Stimulated activated CD4-positive, alpha-beta T cell treated with anti-CD3 and anti-CD28 coated beads, Interleukin-2, amount 100 ng/mL, for 48 hours (primary cell): ENCODE measurements around the gene MEX3C.

Source experiments
- DNase-seq, 2 donors: peaks; one replicate each; pipeline ENCODE4 v3.0.0-alpha.2; 2020

The MEX3C gene

GRCh38 chr18:51191128-51191717 lies 6.3 kb downstream of the MEX3C start:
- no peak for DNase-seq

DNA sequence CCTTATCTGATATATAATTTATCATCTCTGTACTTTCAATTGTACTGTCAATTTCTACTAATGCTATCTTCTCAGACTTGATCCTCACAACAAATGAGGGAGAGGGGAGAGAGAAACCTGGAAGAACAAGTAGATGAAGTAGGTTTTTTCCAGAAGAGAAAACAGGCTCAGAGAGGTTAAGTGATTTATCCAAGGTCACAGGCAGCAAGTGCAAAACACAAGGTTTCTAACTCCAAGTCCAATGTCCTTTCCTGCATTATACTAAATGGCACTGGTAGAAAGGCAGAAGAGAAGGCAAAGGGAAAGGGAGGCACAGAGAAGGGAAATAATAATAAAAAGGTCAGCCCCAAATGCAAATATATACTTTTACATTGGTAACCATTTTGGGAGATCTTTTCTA lies 7.5 kb downstream of the MEX3C start:
- no peak for DNase-seq

DNA sequence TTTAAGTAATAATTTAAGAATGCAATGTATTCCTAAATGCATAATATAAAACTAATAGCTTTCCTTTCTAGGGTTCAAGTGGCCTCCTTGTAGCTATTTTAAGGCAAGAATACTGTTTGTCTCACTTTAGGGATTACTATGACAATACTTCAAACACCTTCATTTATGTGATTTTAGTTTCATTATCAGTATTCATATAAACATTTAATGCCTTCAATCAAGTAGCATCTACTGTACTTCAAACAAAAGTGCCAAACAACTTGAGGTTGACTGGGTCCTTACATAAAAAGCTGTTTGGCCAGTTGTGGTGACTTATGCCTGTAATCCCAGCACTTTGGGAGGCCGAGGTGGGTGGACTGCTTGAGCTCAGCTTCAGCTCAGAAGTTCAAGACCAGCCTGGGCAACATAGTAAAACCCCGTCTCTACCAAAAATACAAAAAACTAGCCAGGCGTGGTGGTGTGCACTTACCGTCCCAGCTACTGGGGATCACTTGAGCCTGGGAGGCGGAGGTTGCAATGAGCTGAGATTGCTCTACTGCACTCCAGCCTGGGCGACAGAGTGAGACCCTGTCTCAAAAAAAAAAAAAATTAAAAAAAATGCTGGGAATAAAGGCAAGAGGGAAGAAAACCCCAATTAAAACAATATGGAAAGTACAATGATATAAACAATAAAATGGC lies 9.3 kb downstream of the MEX3C start:
- no peak for DNase-seq

DNA sequence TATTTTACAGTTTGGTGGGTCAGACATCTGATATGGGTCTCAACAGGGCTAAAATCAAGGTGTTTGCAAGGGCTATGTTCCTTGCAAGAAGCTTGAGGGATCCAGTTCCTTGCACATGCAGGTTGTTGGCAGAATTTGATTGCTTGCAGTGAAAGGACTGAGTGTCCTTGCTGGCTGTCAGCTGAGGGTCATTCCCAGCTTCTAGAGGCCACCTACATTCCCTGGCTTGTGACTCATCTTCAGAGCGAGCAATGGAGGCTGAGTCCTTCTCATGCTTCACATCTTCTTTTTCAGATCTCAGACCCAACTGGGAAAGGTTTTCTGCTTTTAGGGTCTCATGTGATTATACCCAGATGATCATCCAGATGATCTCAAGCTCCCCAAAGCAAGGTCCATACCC lies 12.4 kb downstream of the MEX3C start:
- DNase-seq: no peak

DNA sequence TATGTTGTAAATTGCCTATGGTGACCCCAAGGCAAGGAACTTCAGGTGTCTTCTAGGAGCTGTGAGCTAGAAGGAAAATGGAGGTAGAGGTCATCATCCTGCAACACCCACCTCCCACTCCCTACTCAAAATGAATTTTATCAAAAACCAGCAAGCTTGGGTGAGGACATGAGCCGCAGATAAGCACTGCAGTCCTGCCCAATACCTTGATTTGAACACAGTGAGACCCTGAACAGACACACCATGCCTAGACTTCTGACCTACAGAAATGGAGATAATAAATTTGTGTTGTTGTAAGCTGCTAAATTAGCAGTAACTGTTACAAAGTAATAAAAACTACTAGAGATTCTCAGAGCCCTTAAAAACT lies 13.4 kb downstream of the MEX3C start:
- no peak for DNase-seq

GRCh38 chr18:51183372-51184090 lies 13.9 kb downstream of the MEX3C start:
- DNase-seq: no peak

- no peak for DNase-seq
These were observed 14.7 kb downstream of the MEX3C start for GRCh38 chr18:51182824-51183223.

GRCh38 chr18:51171625-51172259 lies 25.7 kb downstream of the MEX3C start:
- DNase-seq: no peak

DNA sequence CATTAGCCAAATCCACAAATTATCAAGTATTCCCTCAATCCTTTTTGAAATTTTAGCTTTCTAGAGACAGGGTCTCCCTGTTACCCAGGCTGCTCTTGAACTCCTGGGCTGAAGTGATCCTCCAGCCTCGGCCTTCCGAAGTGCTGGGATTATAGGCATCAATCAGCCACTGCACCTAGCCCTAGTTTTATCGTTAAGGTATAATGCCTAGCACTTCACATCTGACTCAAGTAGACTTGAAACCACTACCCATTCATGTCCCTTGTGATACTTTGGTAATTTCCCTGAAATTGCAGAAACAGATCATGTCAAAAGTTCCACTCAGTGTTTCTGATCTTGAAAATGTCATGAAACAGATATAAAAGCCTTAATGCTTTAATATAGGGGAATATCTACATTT lies 26.3 kb downstream of the MEX3C start:
- no peak for DNase-seq

DNA sequence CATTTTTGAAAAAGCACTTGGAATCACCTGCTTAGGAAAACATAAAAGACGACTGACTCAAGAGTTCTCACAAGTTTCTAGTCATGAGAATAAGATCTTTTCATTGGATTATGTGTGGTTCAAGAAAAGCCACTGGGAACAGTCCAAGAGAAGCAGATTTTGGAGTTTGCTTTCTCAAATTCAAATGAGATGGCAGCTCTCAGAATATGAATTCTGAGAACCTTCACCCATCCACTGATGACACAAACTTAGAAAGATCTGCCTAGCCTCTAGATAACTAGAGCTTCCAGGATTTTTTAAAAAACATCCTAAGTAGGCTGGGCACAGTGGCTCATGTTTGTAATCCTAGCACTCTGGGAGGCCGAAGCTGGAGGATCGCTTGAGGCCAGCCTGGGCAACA lies 26.8 kb downstream of the MEX3C start:
- DNase-seq: no peak

- DNase-seq: no peak
These were observed 27.8 kb downstream of the MEX3C start for GRCh38 chr18:51169731-51170130.

GRCh38 chr18:51168960-51169662 lies 28.4 kb downstream of the MEX3C start:
- DNase-seq: no peak

DNA sequence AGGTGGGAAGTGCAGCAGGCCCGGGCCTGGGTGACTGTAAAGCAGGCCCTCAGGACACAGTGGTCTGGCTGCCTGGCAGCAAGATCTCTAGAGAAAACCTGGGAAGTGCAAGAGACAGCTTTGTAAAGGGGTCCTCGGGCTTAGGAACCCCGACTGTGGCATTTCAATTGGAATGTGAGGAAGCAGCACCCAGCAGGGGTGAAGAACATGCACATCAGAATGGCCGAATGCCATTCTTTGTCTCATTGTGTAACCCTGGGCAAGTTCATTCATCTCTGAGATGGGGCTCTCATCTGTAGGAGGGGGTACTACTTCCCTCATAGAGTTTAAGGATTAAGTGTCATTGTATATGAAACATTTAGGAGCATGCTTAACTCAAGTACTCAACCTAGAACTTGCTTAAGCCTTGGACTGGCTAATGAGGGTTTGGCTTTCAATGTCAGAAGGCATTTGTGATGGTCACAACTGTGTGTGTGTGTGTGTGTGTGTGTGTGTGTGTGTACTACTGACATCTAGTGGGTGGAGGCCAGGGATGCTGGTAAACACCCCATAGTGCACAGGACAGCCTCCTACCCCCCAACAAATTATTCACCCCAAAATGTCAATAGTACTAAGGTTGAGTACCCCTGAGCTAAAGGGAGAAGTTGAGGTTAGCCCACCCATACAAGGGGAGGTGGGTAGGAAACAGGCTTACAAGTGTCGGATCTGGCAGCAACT lies 29.3 kb downstream of the MEX3C start:
- no peak for DNase-seq

- DNase-seq: no peak
These were observed 32.2 kb downstream of the MEX3C start for GRCh38 chr18:51165296-51165695.

DNA sequence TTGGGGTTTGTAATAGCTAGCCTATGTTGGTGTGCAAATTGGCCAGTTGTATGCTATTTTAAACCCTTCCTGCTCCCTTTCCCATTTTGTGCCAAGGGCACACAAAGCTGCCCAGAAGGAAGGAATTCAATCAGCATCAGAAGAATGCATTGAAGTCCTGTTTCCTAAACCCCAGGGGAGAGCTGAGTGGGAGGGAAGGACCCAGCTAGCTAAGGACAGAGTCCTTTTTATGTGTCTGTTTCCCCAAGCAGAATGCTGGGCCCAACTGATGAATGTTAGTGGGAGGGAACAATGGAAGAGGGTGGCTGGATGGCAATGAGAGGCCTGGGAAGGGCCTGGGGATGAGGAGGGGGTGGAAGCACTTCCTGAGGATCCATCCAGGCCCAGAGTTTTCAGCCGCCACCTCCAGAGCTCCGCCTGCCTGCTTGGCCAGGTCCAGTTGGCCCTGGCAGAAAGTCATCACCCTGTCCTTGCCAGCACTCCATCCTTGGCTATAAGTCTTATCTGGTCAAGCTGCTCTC lies 32.7 kb downstream of the MEX3C start:
- no peak for DNase-seq

- no peak for DNase-seq
These were observed 33.1 kb downstream of the MEX3C start for GRCh38 chr18:51164342-51164741.

GRCh38 chr18:51163543-51163942 lies 33.9 kb downstream of the MEX3C start:
- no peak for DNase-seq

DNA sequence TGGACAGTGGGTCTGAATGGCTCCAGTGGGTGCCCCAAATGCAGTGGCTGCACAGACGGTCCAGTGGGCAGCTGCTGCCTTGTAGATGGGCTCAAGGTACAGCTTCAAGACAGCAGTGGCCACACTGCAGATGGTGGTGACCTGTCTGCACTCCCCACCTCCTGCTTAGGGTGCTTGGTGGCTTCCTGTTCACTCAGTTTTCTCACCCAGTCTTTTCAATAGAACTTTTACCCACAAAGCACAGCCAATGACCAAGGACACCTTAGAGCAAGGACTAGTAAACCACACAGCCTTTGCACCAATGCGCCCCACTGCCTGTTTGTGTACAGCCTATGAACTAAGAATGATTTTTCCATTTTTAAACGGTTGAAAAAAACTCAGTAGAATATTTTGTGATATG lies 34.9 kb downstream of the MEX3C start:
- no peak for DNase-seq

DNA sequence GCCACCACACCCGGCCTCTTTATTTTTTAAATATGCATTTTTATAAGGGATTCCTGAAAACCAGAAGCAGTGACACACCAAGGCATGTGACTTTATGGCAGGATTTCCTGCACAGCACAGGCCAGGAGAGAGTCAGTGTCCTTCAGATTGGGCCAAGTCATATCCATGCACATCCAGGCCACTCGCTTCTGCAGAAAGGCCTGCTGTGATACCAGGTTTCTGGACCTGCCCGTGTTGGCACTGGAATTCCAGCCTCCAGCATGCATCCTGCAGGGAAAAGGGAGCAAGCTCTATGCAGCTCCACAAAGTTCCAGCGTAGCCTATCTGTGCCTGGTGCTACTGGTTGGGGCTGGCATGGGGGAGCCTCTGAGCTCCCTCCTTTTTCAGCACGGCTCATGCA lies 36.8 kb downstream of the MEX3C start:
- DNase-seq: no peak

GRCh38 chr18:51157215-51157614 lies 40.3 kb downstream of the MEX3C start:
- DNase-seq: no peak

DNA sequence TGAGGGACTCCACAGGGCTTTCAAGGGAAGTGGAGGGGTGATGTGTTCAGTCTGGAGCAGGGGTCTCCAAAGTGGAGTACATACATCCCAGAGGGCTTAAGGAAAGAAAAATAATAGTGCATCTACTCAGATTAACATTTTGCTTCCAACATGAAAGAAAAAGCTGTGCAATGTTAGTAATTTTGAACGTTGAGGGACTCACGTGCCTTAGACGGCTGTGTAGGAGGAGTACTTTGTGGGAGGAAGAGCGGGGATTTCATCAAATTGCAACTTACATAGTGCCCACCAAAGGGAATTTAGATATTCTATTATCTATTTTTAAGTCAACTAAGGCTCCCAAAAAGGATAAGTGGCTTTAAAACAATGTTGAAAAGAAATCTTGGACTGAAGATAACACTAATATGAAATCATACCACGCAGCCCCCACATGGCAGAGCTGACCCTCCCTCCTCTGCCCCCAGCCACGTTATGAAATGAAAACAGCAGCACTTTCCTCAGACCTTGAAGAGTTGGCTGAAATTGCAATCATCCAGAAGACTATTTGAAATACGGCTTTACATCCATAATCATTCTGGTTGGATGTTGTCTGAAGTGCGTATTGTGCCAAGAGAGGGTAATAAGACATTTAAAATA lies 42.9 kb downstream of the MEX3C start:
- DNase-seq: no peak
